B cell (primary cell): Measurements from ENCODE around the gene SIX5.

Source experiments
- EZH2 ChIP-seq: IDR thresholded peaks from 2 replicates; pipeline ENCODE4 v1.6.1; 2012; ENCODE audit warnings: borderline replicate concordance, low read depth, mild to moderate bottlenecking, moderate library complexity, low read length; ENCODE audit not compliant: insufficient read depth, poor library complexity, severe bottlenecking
- TF ChIP-seq, protein P1 (sequence below): fragments of 200-600 bp; IDR thresholded peaks from one replicate; pipeline ENCODE4 v1.8.0; 2022; ENCODE audit warnings: antibody characterized with exemption, mild to moderate bottlenecking

DNA sequence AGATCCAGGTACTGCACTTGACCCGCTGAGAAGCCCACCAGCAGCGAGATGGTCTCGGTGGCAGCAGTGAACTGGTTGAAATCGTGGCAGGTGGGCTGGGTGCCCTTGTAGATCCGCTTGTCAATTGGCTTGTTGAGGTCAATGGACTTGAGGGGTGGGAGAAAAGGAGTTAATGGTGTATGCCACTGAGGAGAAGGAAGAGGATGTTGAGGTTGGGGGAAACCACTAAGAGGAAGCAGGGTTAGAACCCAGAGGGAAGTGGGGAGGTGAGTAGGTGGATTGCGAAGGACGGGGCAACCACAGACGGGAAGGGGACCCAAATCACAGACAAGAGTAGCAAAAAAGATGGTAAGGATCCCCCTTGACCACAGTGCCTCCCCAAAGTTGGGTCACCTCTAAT lies 21.9 kb upstream of the SIX5 start:
- TF ChIP-seq, protein P1, sequence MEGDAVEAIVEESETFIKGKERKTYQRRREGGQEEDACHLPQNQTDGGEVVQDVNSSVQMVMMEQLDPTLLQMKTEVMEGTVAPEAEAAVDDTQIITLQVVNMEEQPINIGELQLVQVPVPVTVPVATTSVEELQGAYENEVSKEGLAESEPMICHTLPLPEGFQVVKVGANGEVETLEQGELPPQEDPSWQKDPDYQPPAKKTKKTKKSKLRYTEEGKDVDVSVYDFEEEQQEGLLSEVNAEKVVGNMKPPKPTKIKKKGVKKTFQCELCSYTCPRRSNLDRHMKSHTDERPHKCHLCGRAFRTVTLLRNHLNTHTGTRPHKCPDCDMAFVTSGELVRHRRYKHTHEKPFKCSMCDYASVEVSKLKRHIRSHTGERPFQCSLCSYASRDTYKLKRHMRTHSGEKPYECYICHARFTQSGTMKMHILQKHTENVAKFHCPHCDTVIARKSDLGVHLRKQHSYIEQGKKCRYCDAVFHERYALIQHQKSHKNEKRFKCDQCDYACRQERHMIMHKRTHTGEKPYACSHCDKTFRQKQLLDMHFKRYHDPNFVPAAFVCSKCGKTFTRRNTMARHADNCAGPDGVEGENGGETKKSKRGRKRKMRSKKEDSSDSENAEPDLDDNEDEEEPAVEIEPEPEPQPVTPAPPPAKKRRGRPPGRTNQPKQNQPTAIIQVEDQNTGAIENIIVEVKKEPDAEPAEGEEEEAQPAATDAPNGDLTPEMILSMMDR, result no peak
- no peak for TF ChIP-seq EZH2
